ENCODE results near the gene ENDOG.
"Not testable (repeated sequence)": the region's sequence is repeated elsewhere in the genome, so short reads cannot be mapped to it uniquely, and the experiment has no call there.

The ENDOG gene

DNA sequence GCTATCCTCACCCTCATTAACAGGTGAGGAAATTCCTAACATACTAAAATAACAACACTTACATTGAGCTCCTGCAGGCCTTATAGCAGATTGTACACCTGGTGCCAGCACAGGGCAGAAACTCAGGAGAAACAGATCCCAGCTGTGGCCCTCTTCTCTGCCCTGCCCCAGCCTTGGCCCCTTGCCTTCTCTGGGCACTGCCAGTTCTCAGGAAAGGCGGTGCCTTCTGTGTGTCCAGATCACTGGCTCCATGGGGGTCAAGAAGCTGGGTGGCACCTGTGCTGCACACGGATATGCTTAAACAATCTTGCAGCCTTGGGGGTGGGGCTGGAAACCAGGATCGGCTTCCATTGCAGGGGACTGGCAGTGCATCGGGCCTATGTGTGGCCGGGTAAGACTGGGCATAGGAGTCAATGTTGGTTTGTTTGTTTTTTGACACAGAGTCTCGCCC, 44.1 kb downstream of the ENDOG start:
- no peak for DNase-seq (ENCODE audit: low read depth)
- no peak overlapping the region for H3K4me3 ChIP-seq (ENCODE audit: low read depth, low read length)
- TF ChIP-seq CTCF (IDR thresholded peaks at IDR 0.05; ENCODE audit: low read depth, low read length) (no peak), POLR2A (IDR thresholded peaks at IDR 0.05; ENCODE audit: extremely low read depth, insufficient read length) (no peak), MAX (IDR thresholded peaks at IDR 0.05; ENCODE audit: low read depth, low read length) (no peak), MYC (IDR thresholded peaks at IDR 0.05; ENCODE audit: low read depth, low read length) (no peak)

- TF ChIP-seq POLR2A (IDR thresholded peaks at IDR 0.05; ENCODE audit: extremely low read depth, insufficient read length) = no peak
- peak; percentile 75 for TF ChIP-seq MYC (IDR thresholded peaks at IDR 0.05; ENCODE audit: low read depth, low read length)
- peak; percentile 70 for TF ChIP-seq MAX (IDR thresholded peaks at IDR 0.05; ENCODE audit: low read depth, low read length)
- peak; percentile 85 for TF ChIP-seq CTCF (IDR thresholded peaks at IDR 0.05; ENCODE audit: low read depth, low read length)
- no peak overlapping the region for H3K4me3 ChIP-seq (ENCODE audit: low read depth, low read length)
- peak; percentile 81 for DNase-seq (ENCODE audit: low read depth)
These were observed 45.3 kb downstream of the ENDOG start for GRCh38 chr9:128863647-128864046.

DNA sequence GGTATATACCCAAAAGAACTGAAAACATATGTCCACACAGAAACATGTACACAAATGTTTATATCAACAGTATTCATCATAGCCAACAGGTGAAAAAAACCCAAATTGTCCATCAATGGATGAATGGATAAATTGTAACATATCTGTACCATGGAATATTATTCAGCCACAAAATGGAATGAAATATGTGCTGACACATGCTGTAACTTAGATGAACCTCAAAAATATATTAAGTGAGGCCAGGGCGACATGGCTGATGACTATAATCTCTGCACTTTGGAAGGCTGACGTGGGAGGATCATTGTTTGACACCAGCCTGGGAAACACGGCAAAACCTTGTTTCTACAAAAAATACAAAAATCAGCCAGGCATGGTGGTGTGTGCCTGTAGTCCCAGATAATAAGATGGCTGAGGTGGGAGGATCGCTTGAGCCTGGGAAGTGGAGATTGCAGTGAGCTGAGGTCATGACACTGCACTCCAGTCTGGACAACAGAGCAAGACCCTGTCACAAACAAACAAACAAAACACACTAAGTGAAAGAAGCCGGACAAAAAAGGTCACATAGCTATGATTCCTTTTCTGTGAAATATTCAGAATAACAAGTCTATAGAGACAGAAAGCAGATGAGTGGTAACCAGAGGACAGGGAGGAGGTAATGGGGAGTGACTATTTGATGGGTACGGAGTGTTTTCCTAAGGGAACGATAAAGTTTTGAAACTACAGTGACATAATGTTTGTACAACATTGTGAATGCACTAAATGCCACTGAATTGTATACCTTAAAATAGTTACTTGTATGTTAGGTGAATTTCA, 52.0 kb downstream of the ENDOG start:
- TF ChIP-seq MYC (IDR thresholded peaks at IDR 0.05; ENCODE audit: low read depth, low read length) (no peak), POLR2A (IDR thresholded peaks at IDR 0.05; ENCODE audit: extremely low read depth, insufficient read length) (no peak), CTCF (IDR thresholded peaks at IDR 0.05; ENCODE audit: low read depth, low read length) (no peak), MAX (IDR thresholded peaks at IDR 0.05; ENCODE audit: low read depth, low read length) (no peak)
- no peak overlapping the region for H3K4me3 ChIP-seq (ENCODE audit: low read depth, low read length)
- DNase-seq (ENCODE audit: low read depth) = no peak

- not testable (repeated sequence) for H3K4me3 ChIP-seq (ENCODE audit: low read depth, low read length); DNase-seq (ENCODE audit: low read depth)
These were observed 52.6 kb downstream of the ENDOG start for GRCh38 chr9:128870941-128871265.
